NCI-H1092 (cell line): Measurements from ENCODE around the gene FAM72C.
"Not testable (repeated sequence)": the region's sequence is repeated elsewhere in the genome, so short reads cannot be mapped to it uniquely, and the experiment has no call there.

Source experiments
- DNase-seq: peaks from one replicate; lab custom pipeline; 2025; lab: John Stamatoyannopoulos, UW

The FAM72C gene

GRCh38 chr1:143984721-143985473, 13.1 kb upstream of the FAM72C start:
- DNase-seq, result not testable (repeated sequence)

- DNase-seq, result not testable (repeated sequence)
Observed at GRCh38 chr1:143974416-143974815, 2.6 kb upstream of the FAM72C start.

- DNase-seq, result not testable (repeated sequence)
Observed at GRCh38 chr1:143973876-143974414, 2.2 kb upstream of the FAM72C start.

DNA sequence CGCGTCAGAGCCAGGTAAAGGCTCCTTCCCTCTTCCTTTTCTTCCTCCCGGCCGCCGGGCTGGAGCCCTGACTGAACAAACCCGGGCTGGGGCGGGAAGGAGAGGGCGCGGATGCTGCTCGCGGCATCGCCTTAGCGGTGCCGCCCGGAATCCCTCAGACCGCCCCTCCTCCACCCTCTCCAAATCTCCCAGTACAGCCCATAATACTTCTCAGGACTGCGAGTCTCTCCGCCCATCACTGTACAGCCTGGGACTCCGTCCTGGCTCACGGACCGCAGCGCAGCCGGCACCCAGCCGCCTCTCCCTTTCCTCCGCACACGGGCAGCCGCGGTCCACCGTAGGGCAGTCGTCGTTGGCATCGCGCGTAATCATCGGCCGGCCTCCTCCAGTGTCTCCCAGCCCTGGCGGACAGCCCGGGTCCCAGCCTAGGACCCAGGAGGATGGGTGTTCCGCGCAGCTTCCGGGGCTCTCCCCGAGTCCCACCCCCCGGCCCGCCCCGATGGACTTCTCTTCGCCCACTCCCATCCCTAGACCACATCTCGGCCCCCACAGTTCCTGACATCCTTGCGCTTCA, 1.1 kb upstream of the FAM72C start:
- not testable (repeated sequence) for DNase-seq

DNA sequence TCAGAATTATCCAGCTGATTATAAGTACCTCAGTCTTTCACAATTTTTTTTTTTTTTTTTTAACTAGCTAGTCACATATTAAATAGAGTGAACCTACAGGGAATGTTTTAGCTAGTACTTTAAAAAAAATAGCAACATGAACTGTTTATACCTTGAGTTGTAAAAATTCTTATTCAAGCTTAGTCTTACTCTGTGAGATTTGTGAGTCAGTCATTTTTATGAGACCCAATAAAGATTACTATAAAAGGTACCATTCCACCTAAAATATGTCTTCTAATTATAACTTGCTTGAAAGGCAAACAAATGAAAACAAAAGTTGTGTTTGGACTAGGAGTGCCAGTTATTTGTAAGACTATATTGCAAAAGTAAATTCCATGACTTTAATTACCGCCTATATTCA, 5.9 kb downstream of the FAM72C start:
- DNase-seq, result not testable (repeated sequence)

DNA sequence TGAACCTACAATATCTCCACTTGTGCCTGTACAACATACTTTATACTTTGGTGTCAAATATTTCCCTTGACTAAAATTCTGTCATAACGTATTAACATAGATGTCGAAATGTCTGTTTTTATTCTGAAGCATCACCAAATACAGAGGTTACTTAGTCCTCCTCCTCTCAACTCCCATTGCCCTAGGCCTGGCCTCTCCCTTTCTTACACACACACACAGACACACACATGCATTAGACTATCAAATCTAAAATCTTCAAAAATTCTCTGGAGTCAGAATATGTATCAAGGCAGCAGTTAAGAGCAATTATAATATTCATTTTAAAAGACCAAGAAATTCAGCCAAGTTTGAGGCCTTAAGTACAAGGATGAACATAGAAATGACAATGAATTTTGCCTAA, 7.5 kb downstream of the FAM72C start:
- DNase-seq, result not testable (repeated sequence)

DNA sequence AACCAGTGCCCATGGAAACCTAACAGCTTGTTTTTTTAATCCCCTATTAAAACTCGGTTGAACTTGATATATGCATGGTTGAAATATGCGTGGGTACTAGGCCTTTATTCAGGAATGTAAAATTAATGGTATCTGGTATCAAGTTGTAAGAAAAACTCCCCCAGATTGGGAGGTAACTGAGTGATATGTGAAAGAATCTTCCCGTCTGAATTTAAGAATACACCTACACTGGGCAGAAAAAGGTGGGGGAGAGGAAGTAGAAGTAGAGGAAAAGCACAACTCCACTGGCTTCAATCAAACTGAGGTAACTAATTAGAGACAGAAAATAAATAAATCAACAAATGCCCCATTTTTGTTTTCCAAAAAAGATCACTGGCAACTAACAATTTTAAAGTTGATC, 15.9 kb downstream of the FAM72C start:
- DNase-seq, result not testable (repeated sequence)

- not testable (repeated sequence) for DNase-seq
Observed at GRCh38 chr1:143952913-143953312, 18.9 kb downstream of the FAM72C start.

- not testable (repeated sequence) for DNase-seq
Observed at GRCh38 chr1:143951485-143952391, 20.0 kb downstream of the FAM72C start.

DNA sequence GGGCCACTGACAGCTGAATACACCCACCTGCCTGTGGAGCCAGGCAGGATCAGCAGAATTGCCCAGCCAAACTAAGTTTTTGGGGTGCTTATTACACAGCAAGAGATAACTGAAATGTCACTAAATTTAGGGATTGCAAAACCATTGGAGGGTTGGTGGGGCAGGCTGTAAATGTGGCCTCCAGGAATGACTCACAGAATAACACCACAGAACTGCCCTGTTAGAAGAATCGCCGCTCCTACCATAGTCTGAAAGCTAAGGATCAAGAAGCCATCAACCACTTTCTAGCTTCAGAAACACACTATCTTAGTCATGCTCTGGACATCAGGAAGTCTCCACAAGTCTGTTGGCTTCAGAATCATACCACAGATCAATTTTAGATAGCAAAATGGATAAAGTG, 24.0 kb downstream of the FAM72C start:
- not testable (repeated sequence) for DNase-seq

- DNase-seq, result not testable (repeated sequence)
Observed at GRCh38 chr1:143945253-143945652, 26.5 kb downstream of the FAM72C start.

- DNase-seq, result not testable (repeated sequence)
Observed at GRCh38 chr1:143944576-143945240, 27.1 kb downstream of the FAM72C start.

DNA sequence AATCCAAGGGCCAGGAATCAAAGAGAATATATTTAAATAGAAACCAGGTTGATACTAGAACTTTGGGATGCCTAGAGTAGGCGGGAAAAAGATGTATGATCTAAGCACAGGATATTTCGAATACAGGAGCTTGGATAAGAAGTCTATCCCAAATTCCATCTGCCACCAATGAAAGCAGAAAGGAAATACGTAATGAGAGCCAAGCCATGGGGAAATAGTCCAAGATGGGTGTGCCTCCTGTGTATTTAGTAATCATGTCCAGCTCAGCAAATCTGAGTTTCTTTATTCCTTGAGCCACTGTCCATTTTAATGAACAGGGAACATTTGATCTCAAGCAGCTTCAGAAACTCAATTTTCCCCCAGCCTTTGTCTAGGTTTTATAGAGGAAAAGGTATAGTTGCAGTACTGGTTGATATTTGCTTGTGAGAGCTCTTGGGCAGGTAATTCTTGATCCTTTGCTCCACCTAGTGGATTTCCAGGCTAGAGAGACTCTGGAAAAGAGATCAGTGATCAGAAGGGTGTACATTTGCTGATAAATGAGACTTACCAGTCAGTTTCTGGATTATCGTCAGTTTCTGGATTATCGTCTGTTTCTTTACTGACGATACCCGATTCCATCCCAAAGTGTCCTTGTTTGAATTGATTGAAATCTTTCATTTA, 28.3 kb downstream of the FAM72C start:
- not testable (repeated sequence) for DNase-seq

DNA sequence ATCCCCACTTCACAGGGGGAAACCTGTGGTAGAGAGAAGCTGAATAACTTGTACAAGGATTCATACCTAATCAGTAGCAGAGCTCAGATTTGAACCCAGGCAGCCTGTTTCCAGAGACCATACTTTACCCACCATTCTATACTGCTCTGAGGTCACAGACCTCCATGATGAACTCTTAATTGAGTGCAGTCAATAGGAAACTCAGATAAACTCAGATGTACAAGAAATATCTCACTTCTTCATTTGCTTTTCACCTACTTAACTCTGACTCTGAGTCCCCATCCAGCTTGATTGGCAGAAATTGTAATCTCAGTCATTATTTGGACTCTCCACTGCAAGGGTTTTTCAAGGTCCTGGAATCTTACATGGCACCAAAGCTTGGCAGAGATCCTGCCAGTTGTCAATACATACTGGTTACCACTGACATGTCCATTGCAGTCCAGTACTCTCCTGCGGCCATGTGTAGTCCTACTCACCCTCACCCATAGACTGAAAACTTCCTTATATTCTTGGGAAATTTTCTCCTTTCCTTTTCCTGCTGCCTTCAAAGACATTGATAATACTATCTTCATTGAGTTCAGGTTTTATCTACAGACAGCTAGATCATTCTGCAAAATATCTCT, 29.4 kb downstream of the FAM72C start:
- DNase-seq, result not testable (repeated sequence)

- not testable (repeated sequence) for DNase-seq
Observed at GRCh38 chr1:143939666-143940065, 32.1 kb downstream of the FAM72C start.

DNA sequence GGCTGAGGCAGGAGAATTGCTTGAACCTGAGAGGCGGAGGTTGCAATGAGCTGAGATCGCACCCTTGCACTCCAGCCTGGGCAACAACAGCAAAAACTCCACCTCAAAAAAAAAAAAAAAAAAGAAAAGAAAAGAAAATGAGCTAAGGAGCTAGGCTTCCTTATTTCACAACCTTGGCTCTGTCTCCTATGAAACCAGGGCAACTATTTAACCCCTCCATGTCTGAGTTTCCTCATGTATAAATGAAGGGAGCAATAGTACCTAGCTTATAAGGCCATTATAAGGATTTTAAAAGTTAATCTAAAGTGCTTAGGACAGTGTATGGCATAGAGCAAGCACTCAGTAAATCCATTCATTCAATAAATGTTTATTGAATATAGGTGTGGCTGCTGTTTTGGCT, 32.9 kb downstream of the FAM72C start:
- DNase-seq, result not testable (repeated sequence)

DNA sequence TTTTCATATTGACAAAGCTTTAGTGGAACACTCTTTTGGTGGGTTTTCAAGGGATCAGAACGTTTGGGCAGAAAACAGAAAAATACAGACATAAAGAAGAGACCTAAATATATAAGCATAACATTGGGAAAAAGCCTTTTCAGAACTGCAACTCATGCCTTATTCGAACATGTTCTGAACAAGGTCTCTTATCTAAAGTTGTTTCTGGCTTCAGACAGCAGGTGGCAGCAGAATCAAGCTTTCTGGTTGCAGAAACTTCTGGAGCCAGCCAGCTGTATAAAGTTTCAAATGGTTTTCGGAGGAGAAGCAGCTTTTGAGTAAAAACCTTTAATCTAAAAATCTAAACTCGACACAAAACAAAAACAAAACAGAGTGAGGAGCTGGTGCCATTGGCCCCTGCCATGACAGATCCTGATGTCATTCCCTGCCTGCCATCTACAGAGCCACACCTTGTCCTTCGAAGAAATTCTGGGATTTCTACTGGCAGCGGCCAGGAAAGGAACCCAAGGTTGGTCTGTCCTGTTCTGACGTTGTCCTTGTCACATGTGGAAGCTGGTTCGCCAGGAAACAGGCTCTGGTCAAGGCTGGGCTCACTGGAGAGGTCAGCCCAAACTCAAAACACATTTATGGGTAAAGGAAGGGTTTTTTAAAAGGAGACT, 35.2 kb downstream of the FAM72C start:
- DNase-seq, result peak; percentile 0

- not testable (repeated sequence) for DNase-seq
Observed at GRCh38 chr1:143919127-143919526, 52.7 kb downstream of the FAM72C start.

- not testable (repeated sequence) for DNase-seq
Observed at GRCh38 chr1:143918552-143918951, 53.2 kb downstream of the FAM72C start.

DNA sequence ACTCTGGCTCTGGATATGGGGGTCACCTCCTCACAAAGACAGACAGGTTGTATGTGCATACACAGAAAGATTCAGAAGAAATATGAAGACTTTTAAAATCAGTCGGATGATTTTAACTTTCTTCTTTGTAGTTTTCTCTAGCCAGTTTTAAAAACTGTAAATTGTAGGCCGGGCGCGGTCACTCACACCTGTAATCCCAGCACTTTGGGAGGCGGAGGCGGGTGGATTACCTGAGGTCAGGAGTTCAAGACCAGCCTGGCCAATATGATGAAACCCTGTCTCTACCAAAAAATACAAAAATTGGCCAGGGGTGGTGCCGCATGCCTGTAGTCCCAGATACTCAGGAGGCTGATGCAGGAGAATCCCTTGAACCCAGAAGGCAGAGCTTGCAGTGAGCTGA, 58.1 kb downstream of the FAM72C start:
- DNase-seq, result not testable (repeated sequence)
